ENCODE data around the gene GREB1.

Gene GREB1

DNA sequence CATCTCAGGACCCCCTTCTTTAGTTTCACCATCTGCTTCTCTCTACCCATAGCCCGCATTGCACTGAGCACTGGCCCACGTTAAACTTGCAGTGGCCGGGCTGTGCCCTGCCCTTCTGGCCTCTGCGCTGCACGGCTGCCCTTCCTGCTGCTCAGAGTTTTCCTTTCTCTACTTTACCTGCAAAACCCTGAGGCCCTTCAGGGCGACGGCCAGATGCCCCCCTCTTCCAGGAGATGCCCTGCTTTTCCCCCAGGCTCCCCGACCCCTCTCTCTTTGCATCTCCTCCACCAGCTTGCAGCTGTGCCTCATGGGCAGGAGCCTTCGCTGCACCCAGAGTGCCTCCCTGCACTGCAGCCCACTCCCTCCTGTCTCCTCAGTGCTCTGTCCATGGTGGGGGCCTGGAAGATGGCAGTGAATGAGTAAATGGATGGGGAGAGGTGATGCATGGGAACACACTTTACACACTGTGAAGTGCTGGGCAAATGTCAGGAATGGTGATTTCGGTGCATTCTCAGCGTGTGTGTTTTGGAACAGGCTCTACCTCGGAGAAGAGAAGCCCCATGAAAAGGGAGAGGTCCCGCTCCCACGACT is 82.3 kb downstream of the GREB1 start:
- no peak for DNase-seq

DNA sequence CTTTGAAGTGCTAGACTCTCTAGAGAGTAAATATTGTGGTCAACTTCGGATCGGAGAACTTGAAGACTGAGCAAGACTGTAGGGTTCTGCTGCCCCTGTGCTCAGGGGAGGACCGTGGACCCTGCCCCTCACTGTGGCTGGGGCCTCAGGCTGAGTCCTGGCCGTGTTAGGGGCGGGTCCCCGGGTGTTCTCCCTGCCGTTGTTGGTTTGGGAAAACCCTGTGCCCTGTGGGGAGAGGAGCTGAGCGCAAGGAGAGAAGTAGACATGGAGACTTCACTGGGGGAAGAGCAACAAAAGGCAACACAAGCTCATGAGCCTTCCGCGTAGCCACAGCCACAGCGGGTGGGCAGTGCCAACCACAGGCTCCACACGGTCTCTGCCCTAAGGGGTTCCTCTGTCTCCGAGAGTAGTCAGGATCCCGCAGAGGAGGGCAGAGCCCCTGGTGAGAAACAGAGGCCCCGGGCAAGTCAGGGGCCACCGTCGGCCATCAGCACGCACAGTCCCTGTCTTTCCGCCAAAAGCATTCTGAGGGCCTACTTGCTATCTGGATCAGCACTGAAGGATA is 83.1 kb downstream of the GREB1 start:
- DNase-seq: no peak

DNA sequence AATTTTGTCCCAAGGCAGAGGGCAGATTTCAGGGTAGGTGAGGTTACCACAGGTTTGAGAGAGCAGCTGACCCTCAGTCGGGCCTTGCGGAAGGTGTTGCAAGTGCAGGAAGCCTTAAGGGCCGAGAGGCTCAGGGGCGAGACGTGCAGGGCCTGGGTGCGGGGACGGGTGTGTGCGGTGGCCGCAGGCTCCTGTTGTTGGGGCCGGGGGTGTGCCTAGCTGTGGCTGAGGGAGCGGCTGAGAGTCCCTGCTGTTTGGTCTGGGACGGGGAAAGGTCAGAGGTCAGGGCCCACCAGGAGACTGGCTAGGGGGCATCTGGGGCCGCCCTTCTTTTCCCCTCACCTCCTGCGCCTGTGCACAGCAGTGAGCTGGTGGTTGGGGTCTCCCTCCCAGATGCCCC is 83.7 kb downstream of the GREB1 start:
- DNase-seq: no peak

GRCh38 chr2:11617984-11618707 is 84.3 kb downstream of the GREB1 start:
- DNase-seq: no peak

- DNase-seq: no peak
Measured at GRCh38 chr2:11618708-11619062, 84.8 kb downstream of the GREB1 start.

DNA sequence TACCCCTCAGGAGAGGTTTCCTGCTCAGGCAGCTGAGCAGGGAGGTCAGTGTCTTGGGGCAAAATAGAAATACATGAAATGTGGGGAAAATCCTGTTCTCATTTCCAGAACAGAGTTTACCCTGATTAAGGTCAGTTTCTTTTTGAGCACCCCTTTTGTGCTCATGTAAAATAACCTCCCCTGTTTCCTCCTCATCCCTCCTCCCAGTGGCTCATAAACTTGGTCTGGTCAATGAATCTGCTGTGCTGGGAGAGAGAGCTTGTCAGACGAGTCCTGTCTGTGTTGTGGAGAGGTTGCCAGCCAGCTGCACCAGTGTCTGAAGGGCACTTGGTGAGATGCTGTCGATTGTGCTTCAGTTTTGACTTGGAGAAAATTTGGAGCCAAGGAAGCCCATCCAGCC is 87.6 kb downstream of the GREB1 start:
- DNase-seq: no peak

GRCh38 chr2:11622611-11623010 is 88.8 kb downstream of the GREB1 start:
- DNase-seq: no peak

GRCh38 chr2:11624893-11625292 is 91.0 kb downstream of the GREB1 start:
- DNase-seq: no peak

- DNase-seq: no peak
Measured at GRCh38 chr2:11625671-11626070, 91.8 kb downstream of the GREB1 start.

GRCh38 chr2:11628675-11629074 is 94.8 kb downstream of the GREB1 start:
- no peak for DNase-seq

DNA sequence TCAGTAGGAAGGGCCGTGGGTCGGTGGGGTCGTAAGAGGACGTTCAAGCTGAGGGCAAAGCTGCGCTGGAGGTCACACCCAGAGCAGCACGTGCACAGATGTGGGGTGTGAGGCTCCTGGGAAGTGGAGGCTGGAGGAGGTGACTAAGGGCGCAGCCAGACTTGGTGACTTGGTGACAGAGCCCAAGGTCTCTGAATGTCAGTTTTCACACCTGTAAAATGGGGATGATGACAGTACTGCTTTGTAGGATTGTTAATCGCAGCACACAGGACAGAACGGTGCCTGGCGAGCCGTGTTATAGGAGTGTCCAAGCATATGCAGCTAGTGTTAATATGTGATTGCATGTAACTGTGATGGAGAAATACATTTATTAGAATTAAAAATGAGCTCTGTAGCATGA is 95.4 kb downstream of the GREB1 start:
- DNase-seq: no peak

- DNase-seq: no peak
Measured at GRCh38 chr2:11629851-11630250, 96.0 kb downstream of the GREB1 start.

DNA sequence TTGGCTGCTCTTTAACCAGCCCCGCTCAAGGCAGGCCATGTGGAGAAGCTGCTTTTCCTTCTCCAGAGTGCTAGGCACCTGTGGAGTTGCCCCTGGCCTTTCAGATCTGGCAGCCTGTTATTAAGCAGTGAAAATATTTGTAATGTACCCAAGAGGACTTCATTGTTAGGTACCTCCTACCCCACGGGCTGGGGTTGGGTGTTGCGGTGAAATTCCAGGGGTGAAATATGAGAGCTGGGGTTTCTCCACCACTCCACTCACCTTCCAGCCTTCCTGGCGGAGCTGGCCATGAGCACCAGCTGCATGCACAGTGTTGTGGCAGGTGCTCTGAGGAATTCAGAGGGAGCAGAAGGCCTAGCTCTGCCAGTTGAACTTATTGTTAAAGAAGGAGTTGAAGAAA is 97.0 kb downstream of the GREB1 start:
- DNase-seq: no peak

DNA sequence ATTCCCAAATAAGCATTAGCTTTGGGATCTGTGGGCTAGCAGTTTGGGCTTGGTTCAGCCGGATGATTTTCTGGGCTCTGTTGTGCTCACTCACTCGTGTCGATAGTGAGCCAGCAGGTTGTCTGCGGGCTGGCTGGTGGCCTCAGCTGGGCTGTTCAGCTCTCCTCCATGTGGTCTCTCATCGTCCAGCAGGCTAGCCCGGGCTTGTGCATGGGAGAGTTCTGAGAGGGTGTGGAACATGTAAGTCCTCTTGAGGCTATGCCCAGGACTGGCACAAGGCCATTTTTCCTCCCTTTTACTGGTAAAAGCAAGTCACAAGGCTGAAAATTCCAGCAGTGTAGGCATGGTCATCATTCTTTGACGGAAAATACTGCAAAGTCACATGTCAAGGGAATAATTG is 97.6 kb downstream of the GREB1 start:
- no peak for DNase-seq

DNA sequence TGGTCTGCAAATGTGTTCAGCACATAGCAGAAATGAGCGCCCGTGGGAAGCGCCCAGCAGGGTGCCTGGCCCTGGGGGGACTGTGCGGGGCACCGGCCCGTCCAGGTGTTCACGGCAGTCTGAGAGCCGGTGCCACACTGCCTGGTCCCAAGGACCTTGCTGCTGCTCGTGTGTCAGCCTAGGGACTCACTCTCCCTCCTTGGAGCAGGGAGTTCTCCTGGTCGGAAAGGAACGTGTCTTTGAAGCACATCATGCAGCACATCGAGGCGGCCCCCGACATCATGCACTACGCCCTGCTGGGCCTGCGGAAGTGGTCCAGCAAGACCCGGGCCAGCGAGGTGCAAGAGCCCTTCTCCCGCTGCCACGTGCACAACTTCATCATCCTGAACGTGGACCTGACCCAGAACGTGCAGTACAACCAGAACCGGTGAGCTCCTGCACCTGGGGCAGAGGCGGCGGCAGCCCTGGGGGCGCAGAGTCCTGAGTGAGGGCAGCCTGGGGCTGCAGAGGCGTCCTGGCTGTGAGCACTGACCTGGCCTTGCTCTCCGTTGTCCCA is 100.2 kb downstream of the GREB1 start:
- no peak for DNase-seq

- no peak for DNase-seq
Measured at GRCh38 chr2:11634584-11634983, 100.7 kb downstream of the GREB1 start.

GRCh38 chr2:11635141-11635540 is 101.3 kb downstream of the GREB1 start:
- no peak for DNase-seq

GRCh38 chr2:11636593-11637295 is 102.9 kb downstream of the GREB1 start:
- no peak for DNase-seq

GRCh38 chr2:11637546-11637945 is 103.7 kb downstream of the GREB1 start:
- DNase-seq: no peak

GRCh38 chr2:11639503-11639902 is 105.7 kb downstream of the GREB1 start:
- DNase-seq: no peak

DNA sequence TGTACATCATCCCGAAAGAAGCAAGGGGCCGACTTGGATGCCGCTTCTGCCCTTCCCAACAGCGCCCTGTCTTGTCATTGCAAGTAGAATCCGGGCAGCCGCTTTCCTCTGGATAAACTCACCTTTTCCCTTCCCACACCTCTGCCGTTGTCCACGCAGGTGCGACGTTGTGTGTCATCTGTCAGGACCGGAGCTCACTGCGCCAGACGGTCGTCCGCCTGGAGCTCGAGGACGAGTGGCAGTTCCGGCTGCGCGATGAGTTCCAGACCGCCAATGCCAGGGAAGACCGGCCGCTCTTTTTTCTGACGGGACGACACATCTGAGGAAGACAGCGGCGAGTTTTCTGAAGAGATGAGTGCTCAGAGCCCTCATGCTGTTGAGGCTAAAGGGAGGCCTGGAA is 106.3 kb downstream of the GREB1 start:
- no peak for DNase-seq

GRCh38 chr2:11642972-11643371 is 109.1 kb downstream of the GREB1 start:
- DNase-seq: no peak

- DNase-seq: no peak
Measured at GRCh38 chr2:11644293-11644692, 110.4 kb downstream of the GREB1 start.

DNA sequence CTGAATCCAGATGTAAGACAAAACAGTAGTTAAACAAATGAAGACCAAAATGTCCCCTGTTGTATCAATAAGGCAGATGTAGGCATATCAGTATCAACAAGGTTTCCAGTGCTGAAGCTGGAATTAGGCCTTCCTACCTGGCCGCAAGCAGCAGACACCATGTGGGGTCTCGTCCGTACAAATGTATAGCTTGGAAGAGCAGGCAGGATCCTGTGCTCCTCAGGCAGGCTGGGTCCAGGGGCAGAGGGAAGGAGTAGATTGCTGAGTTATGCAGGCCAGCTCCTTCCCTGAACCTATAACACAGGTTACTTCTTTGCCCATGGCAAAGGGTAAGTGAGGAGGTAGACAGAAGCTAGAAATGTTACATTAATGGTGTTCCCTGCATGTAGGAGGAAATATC is 112.7 kb downstream of the GREB1 start:
- no peak for DNase-seq

All from NCI-H1436 (cell line).